PC-3 (cell line): ENCODE results near the gene CDH16.

ENCODE experiments used
- EZH2phosphoT487 ChIP-seq: fragments of 300-600 bp; sonication (generic); IDR thresholded peaks from 2 replicates; pipeline ENCODE4 v1.6.1; 2018; ENCODE audit warnings: mild to moderate bottlenecking, antibody characterized with exemption, low read length, borderline replicate concordance
- TF ChIP-seq, protein P1 (sequence below): fragments of 300-600 bp; sonication (generic); conservative IDR thresholded peaks from 2 replicates; pipeline ENCODE4 v1.5.1; 2017; ENCODE audit warnings: antibody characterized with exemption, low read depth, mild to moderate bottlenecking, low read length

DNA sequence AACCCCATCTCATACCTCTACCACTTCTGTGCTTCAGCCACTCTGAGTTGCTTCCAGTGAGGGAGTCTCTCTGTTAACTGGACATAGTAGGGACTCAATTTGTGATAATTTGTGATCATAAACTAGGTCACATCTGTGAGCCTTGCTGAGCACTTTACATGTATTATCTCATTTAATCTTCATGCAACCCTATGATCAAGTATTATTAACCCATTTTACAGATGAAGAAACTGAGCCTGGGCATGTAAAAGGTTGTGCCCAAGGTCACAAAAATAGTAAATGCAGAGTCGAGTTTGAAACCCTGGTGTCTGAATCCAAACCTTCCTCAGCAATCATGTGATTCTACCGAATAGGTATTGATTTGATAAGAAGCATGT is 19.8 kb downstream of the CDH16 start:
- TF ChIP-seq, protein P1, sequence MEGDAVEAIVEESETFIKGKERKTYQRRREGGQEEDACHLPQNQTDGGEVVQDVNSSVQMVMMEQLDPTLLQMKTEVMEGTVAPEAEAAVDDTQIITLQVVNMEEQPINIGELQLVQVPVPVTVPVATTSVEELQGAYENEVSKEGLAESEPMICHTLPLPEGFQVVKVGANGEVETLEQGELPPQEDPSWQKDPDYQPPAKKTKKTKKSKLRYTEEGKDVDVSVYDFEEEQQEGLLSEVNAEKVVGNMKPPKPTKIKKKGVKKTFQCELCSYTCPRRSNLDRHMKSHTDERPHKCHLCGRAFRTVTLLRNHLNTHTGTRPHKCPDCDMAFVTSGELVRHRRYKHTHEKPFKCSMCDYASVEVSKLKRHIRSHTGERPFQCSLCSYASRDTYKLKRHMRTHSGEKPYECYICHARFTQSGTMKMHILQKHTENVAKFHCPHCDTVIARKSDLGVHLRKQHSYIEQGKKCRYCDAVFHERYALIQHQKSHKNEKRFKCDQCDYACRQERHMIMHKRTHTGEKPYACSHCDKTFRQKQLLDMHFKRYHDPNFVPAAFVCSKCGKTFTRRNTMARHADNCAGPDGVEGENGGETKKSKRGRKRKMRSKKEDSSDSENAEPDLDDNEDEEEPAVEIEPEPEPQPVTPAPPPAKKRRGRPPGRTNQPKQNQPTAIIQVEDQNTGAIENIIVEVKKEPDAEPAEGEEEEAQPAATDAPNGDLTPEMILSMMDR: no peak
- no peak for TF ChIP-seq EZH2phosphoT487
